Tibial nerve (tissue), 3 donors: ENCODE data around the gene ANKMY1.

Source experiments
- POLR2A ChIP-seq, 2 donors: fragments of 450-650 bp; IDR thresholded peaks; one replicate each; pipeline ENCODE4 v1.6.1; 2017; ENCODE audit warnings: antibody characterized with exemption in 2 of 2, mild to moderate bottlenecking in 2 of 2, moderate library complexity in 2 of 2
- TF ChIP-seq, protein P1 (sequence below), 5 experiments: fragments of 200-600 bp in 3 of 5; fragments of 450-650 bp in 2 of 5; sonication (generic) in 3 of 5; IDR thresholded peaks; one replicate each; pipeline ENCODE4 v1.5.1; 2016 to 2019; ENCODE audit warnings: antibody characterized with exemption in 5 of 5, mild to moderate bottlenecking in 3 of 5, moderate library complexity in 2 of 5

DNA sequence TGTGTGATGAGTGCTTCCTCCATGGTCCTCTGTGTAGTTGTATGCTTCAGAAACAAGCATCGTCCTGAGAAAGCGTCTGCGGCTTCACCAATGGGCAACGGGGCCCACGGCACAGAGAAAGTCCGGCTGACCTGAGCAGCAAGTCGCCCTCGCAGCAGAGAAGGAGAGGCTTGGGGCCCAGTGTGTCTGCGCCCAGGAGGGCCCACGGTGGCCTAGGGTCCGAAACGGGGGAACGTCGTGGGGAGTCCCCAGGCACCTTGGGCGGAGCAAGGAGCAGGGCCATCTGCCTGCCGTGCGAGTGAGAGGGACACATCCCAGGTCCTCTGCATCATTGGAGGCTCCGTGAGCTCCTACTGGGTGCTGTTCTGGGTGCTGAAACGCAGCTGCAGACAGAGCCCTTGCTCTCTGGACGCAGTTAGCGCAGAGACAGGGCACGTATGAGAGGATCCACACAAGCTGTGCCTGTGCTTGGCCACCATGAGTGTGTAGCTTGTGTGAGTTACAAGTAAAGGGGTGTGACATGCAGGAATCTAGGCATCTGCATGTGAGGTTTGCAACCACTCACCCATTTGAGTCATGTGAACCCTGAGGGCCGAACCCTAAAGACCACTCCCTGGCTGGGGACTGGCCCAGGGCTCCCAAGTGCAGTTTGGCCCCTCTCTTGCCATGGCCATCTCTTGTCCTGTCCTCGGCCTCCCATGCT is 111.7 kb downstream of the ANKMY1 start:
- TF ChIP-seq, protein P1, sequence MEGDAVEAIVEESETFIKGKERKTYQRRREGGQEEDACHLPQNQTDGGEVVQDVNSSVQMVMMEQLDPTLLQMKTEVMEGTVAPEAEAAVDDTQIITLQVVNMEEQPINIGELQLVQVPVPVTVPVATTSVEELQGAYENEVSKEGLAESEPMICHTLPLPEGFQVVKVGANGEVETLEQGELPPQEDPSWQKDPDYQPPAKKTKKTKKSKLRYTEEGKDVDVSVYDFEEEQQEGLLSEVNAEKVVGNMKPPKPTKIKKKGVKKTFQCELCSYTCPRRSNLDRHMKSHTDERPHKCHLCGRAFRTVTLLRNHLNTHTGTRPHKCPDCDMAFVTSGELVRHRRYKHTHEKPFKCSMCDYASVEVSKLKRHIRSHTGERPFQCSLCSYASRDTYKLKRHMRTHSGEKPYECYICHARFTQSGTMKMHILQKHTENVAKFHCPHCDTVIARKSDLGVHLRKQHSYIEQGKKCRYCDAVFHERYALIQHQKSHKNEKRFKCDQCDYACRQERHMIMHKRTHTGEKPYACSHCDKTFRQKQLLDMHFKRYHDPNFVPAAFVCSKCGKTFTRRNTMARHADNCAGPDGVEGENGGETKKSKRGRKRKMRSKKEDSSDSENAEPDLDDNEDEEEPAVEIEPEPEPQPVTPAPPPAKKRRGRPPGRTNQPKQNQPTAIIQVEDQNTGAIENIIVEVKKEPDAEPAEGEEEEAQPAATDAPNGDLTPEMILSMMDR (IDR thresholded peaks at IDR 0.05), result no peak
- TF ChIP-seq POLR2A (IDR thresholded peaks at IDR 0.05), result no peak
